Vagina (tissue), 2 donors: ENCODE measurements around the gene PKN3. TPM values are rescaled to one million over a fixed set of nuclear protein-coding genes. Genes with fewer than 3 reads are reported as not detected.

Source experiments
- DNase-seq, 2 donors: peaks; one replicate each; pipeline ENCODE4 v3.0.0-alpha.2; 2017; ENCODE audit errors: extremely low spot score in 2 of 2
- H3K27ac ChIP-seq: fragments of 200-600 bp; sonication (generic); one replicate; pipeline ENCODE4 v1.5.1; 2019
- H3K27me3 ChIP-seq: fragments of 200-600 bp; sonication (generic); one replicate; pipeline ENCODE4 v1.5.1; 2019
- H3K36me3 ChIP-seq, 2 donors: fragments of 200-600 bp; sonication (generic); one replicate each; pipeline ENCODE4 v1.5.1; 2017 to 2019
- H3K4me1 ChIP-seq: fragments of 200-600 bp; sonication (generic); one replicate; pipeline ENCODE4 v1.5.1; 2019
- H3K4me3 ChIP-seq, 2 donors: fragments of 200-600 bp; sonication (generic); 1 replicate in 1 of 2; 2 replicates in 1 of 2; pipeline ENCODE4 v1.5.1; 2016 to 2019
- H3K9me3 ChIP-seq: fragments of 200-600 bp; sonication (generic); one replicate; pipeline ENCODE4 v1.5.1; 2019
- CTCF ChIP-seq, 3 experiments: fragments of 450-650 bp in 2 of 3; fragments of 200-600 bp in 1 of 3; sonication (generic) in 1 of 3; IDR thresholded peaks; one replicate each; pipeline ENCODE4 v1.5.1; 2017 to 2019; ENCODE audit warnings: antibody characterized with exemption in 3 of 3, mild to moderate bottlenecking in 2 of 3, moderate library complexity in 2 of 3
- POLR2A ChIP-seq, 2 donors: fragments of 450-650 bp; IDR thresholded peaks; one replicate each; pipeline ENCODE4 v1.6.1; 2017; ENCODE audit warnings: antibody characterized with exemption in 2 of 2, mild to moderate bottlenecking in 2 of 2, moderate library complexity in 2 of 2
- POLR2AphosphoS5 ChIP-seq, 2 donors: sonication (generic); formaldehyde crosslinking; IDR thresholded peaks; one replicate each; pipeline ENCODE4 v1.9.0; 2017; ENCODE audit warnings: antibody characterized with exemption in 2 of 2, mild to moderate bottlenecking in 2 of 2, low read depth in 1 of 2; ENCODE audit not compliant: insufficient read depth in 1 of 2
- intact Hi-C: fragments of 100-400 bp; cut with DNase I; formaldehyde crosslinking; loops from one replicate; pipeline ENCODE4 v1.15.1; 2023
- total RNA-seq: library from RNA; depleted of rRNA; stranded (reverse); fragments of >200 nt; gene quantifications from one replicate; pipeline ENCODE4 v1.2.3, GENCODE V29; 2016

PKN3 gene
- total RNA-seq, 1 donor from 2014 or later: 8.3 TPM

- intact Hi-C loops: loop anchor here (10.0 kb wide), 1 partner anchor 129 kb away; the partner anchor contains the start of gene SPTAN1
- H3K27ac ChIP-seq: peak overlapping the region; percentile 63
- DNase-seq: no peak
- TF ChIP-seq POLR2AphosphoS5 (IDR thresholded peaks at IDR 0.05; ENCODE audit: insufficient read depth in 1 of 2, low read depth in 1 of 2) (peak in 1 of 2 donors; percentile 58), POLR2A (IDR thresholded peaks at IDR 0.05) (no peak)
- H3K4me1 ChIP-seq: peaks cover 38% of the 10 kb centered on the region
- H3K4me3 ChIP-seq: peak overlapping the region; percentile 46 to 58
- no peaks in the 10 kb centered on the region for H3K27me3 ChIP-seq
- no peaks in the 10 kb centered on the region for H3K36me3 ChIP-seq
- H3K9me3 ChIP-seq: no peaks in the 10 kb centered on the region
Observed at GRCh38 chr9:128683340-128684064, 18.8 kb upstream of the PKN3 start.

- no peak for DNase-seq
- TF ChIP-seq CTCF (IDR thresholded peaks at IDR 0.05) (no peak), POLR2A (IDR thresholded peaks at IDR 0.05) (no peak), POLR2AphosphoS5 (IDR thresholded peaks at IDR 0.05; ENCODE audit: insufficient read depth in 1 of 2, low read depth in 1 of 2) (no peak)
- Histone ChIP-seq H3K4me3 (peak overlapping the region; percentile 46 to 58), H3K9me3 (no peaks in the 10 kb centered on the region), H3K4me1 (peaks cover 39% of the 10 kb centered on the region), H3K27me3 (no peaks in the 10 kb centered on the region), H3K36me3 (no peaks in the 10 kb centered on the region), H3K27ac (peak overlapping the region; percentile 63)
- intact Hi-C loops: loop anchor here (10.0 kb wide), 1 partner anchor 129 kb away; the partner anchor contains the start of gene SPTAN1
Observed at GRCh38 chr9:128684065-128684324, 18.3 kb upstream of the PKN3 start.

- Histone ChIP-seq H3K27ac (peak overlapping the region; percentile 63), H3K36me3 (no peaks in the 10 kb centered on the region), H3K9me3 (no peaks in the 10 kb centered on the region), H3K27me3 (no peaks in the 10 kb centered on the region), H3K4me3 (peak overlapping the region; percentile 46 to 58), H3K4me1 (peaks cover 39% of the 10 kb centered on the region)
- TF ChIP-seq POLR2AphosphoS5 (IDR thresholded peaks at IDR 0.05; ENCODE audit: insufficient read depth in 1 of 2, low read depth in 1 of 2): peak; percentile 3 to 77
- peak in 1 of 2 donors; percentile 66 for TF ChIP-seq POLR2A (IDR thresholded peaks at IDR 0.05)
- no peak for TF ChIP-seq CTCF (IDR thresholded peaks at IDR 0.05)
- intact Hi-C loops: loop anchor here (10.0 kb wide), 1 partner anchor 130 kb away; the partner anchor contains the start of gene SPTAN1
- DNase-seq: no peak
Observed at GRCh38 chr9:128684325-128685199, 17.7 kb upstream of the PKN3 start.

GRCh38 chr9:128685636-128686489 is 16.4 kb upstream of the PKN3 start:
- no peaks in the 10 kb centered on the region for H3K9me3 ChIP-seq
- intact Hi-C loops: loop anchor here (10.0 kb wide), 1 partner anchor 131 kb away; the partner anchor contains the start of gene SPTAN1
- TF ChIP-seq CTCF (IDR thresholded peaks at IDR 0.05) (no peak), POLR2A (IDR thresholded peaks at IDR 0.05) (no peak), POLR2AphosphoS5 (IDR thresholded peaks at IDR 0.05; ENCODE audit: insufficient read depth in 1 of 2, low read depth in 1 of 2) (no peak)
- H3K36me3 ChIP-seq: no peaks in the 10 kb centered on the region
- H3K4me3 ChIP-seq: no peak overlapping the region
- no peak for DNase-seq
- no peak overlapping the region for H3K27ac ChIP-seq
- H3K27me3 ChIP-seq: no peaks in the 10 kb centered on the region
- H3K4me1 ChIP-seq: peaks cover 46% of the 10 kb centered on the region

GRCh38 chr9:128687453-128687852 is 14.8 kb upstream of the PKN3 start:
- Histone ChIP-seq H3K9me3 (no peaks in the 10 kb centered on the region), H3K4me1 (peaks cover 54% of the 10 kb centered on the region), H3K4me3 (no peak overlapping the region), H3K27ac (no peak overlapping the region), H3K36me3 (peaks cover 0 to 12% of the 10 kb centered on the region in 2 donors), H3K27me3 (no peaks in the 10 kb centered on the region)
- intact Hi-C loops: loop anchor here (10.0 kb wide), 1 partner anchor 133 kb away; the partner anchor contains the start of gene SPTAN1
- TF ChIP-seq CTCF (IDR thresholded peaks at IDR 0.05): no peak
- TF ChIP-seq POLR2A (IDR thresholded peaks at IDR 0.05): no peak
- TF ChIP-seq POLR2AphosphoS5 (IDR thresholded peaks at IDR 0.05; ENCODE audit: insufficient read depth in 1 of 2, low read depth in 1 of 2): no peak
- DNase-seq: no peak
